Caco-2 (cell line): ENCODE measurements around the gene LTBP1. TPM values are rescaled to one million over a fixed set of nuclear protein-coding genes. Genes with fewer than 3 reads are reported as not detected.

Experiments used
- BruUV-seq: library from RNA; stranded (reverse); fragments of 400-500 nt; replicated peaks from 2 replicates; lab custom pipeline; 2021; lab: Mats Ljungman, UMichigan
- CTCF ChIA-PET: fragments of 300-600 bp; sonication (Branson Sonifier 250); formaldehyde crosslinking; loops from one replicate; lab custom pipeline; 2022; ENCODE audit warnings: antibody characterized with exemption; lab: Charles Lee
- POLR2A ChIA-PET: fragments of 300-600 bp; sonication (Branson Sonifier 250); formaldehyde crosslinking; loops from one replicate; lab custom pipeline; 2022; ENCODE audit warnings: antibody characterized with exemption; lab: Charles Lee
- DNase-seq, 2 experiments: peaks; one replicate each; pipeline versions ENCODE4 v3.0.0 to v3.0.0-alpha.2; 2020 to 2022
- H3K27me3 ChIP-seq: replicated peaks from 2 replicates; pipeline ENCODE4 v1.6.0; 2011; ENCODE audit warnings: low read length; ENCODE audit not compliant: control insufficient read depth, insufficient read depth
- H3K36me3 ChIP-seq: 2 replicates; pipeline ENCODE4 v1.5.1; 2011; ENCODE audit warnings: low read length; ENCODE audit not compliant: control insufficient read depth, insufficient read depth
- H3K4me1 ChIP-seq: fragments of 250-450 bp; sonication (Bioruptor Pico); 2 replicates; pipeline ENCODE4 v1.5.1; 2020; ENCODE audit warnings: mild to moderate bottlenecking
- H3K4me3 ChIP-seq: 2 replicates; pipeline ENCODE4 v1.5.1; 2011; ENCODE audit warnings: low read depth, mild to moderate bottlenecking, control low read depth, low read length
- H3K9me3 ChIP-seq: fragments of 250-450 bp; sonication (Bioruptor Pico); 2 replicates; pipeline ENCODE4 v1.5.1; 2020; ENCODE audit warnings: mild to moderate bottlenecking, moderate library complexity
- H3K27ac Mint-ChIP-seq: one replicate; pipeline ENCODE4 v1.8.0; 2022; ENCODE audit warnings: mixed read lengths; ENCODE audit not compliant: unreplicated experiment
- H3K27me3 Mint-ChIP-seq: one replicate; pipeline ENCODE4 v1.8.0; 2022; ENCODE audit warnings: mixed read lengths; ENCODE audit not compliant: insufficient read depth, unreplicated experiment
- H3K36me3 Mint-ChIP-seq: one replicate; pipeline ENCODE4 v1.8.0; 2022; ENCODE audit warnings: mild to moderate bottlenecking, mixed read lengths; ENCODE audit not compliant: insufficient read depth, unreplicated experiment
- H3K4me1 Mint-ChIP-seq: one replicate; pipeline ENCODE4 v1.8.0; 2022; ENCODE audit warnings: low read depth, mixed read lengths; ENCODE audit not compliant: unreplicated experiment
- H3K4me3 Mint-ChIP-seq: one replicate; pipeline ENCODE4 v1.8.0; 2022; ENCODE audit warnings: mild to moderate bottlenecking, moderate library complexity, mixed read lengths; ENCODE audit not compliant: unreplicated experiment
- H3K9me3 Mint-ChIP-seq: one replicate; pipeline ENCODE4 v1.8.0; 2022; ENCODE audit warnings: mixed read lengths; ENCODE audit not compliant: unreplicated experiment
- intact Hi-C: fragments of 100-400 bp; cut with micrococcal nuclease; formaldehyde crosslinking; loops from one replicate; pipeline ENCODE4 v1.10.0; 2022; ENCODE audit not compliant: unreplicated experiment
- total RNA-seq: library from RNA; stranded (reverse); gene quantifications from 2 replicates; pipeline ENCODE4 v1.2.3, GENCODE V29; 2022
- TF ChIP-seq, protein P1 (sequence below), 2 experiments: fragments of 200-600 bp in 1 of 2; IDR thresholded peaks; 1 replicate in 1 of 2; 2 replicates in 1 of 2; pipeline versions ENCODE4 v1.5.1 to v1.8.0; 2011 to 2022; ENCODE audit warnings: antibody characterized with exemption in 1 of 2, control low read depth in 1 of 2, inconsistent platforms in 1 of 2, low read depth in 1 of 2, low read length in 1 of 2, mild to moderate bottlenecking in 1 of 2, moderate library complexity in 1 of 2; ENCODE audit not compliant: insufficient read depth in 1 of 2, severe bottlenecking in 1 of 2, unreplicated experiment in 1 of 2

The LTBP1 gene
- total RNA-seq, 1 experiment from 2014 or later: 64.2 TPM

DNA sequence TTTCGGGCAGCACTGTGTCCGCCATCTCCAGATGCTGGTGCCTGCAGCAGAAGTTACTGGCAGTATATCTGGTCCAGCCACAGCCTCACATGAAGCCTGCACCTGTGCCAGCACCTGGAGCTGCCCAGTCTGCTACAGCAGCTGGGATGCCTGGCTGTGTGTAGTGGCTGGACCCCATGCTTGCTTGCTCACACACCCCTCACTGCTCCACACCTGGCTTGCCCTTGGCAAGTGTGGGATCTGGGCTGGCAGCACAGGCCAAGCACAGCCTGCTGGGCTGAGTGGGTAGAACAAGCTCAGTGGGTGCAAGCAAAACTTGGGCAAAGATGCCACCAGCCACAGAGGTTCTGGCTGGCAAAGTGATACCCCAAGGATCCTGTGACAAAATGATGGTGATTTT lies 320.3 kb downstream of the LTBP1 start:
- ChIA-PET POLR2A (no interaction called here), CTCF (no interaction called here)
- Mint-ChIP-seq H3K4me3 (no peak overlapping the region), H3K9me3 (no peaks in the 10 kb centered on the region), H3K27ac (no peak overlapping the region), H3K27me3 (no peaks in the 10 kb centered on the region), H3K36me3 (peaks cover 8% of the 10 kb centered on the region), H3K4me1 (no peaks in the 10 kb centered on the region)
- no peak for DNase-seq
- Histone ChIP-seq H3K36me3 (peaks cover 1% of the 10 kb centered on the region; the same call in 1 of the 2 replicates), H3K9me3 (0 out of 2 replicates have a peak, but pooled peaks cover 9% of the 10 kb centered on the region), H3K4me1 (no peaks in the 10 kb centered on the region), H3K27me3 (no peaks in the 10 kb centered on the region), H3K4me3 (no peak overlapping the region)
- TF ChIP-seq, protein P1, sequence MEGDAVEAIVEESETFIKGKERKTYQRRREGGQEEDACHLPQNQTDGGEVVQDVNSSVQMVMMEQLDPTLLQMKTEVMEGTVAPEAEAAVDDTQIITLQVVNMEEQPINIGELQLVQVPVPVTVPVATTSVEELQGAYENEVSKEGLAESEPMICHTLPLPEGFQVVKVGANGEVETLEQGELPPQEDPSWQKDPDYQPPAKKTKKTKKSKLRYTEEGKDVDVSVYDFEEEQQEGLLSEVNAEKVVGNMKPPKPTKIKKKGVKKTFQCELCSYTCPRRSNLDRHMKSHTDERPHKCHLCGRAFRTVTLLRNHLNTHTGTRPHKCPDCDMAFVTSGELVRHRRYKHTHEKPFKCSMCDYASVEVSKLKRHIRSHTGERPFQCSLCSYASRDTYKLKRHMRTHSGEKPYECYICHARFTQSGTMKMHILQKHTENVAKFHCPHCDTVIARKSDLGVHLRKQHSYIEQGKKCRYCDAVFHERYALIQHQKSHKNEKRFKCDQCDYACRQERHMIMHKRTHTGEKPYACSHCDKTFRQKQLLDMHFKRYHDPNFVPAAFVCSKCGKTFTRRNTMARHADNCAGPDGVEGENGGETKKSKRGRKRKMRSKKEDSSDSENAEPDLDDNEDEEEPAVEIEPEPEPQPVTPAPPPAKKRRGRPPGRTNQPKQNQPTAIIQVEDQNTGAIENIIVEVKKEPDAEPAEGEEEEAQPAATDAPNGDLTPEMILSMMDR (IDR thresholded peaks at IDR 0.05; ENCODE audit: insufficient read depth in 1 of 2, low read depth in 1 of 2, low read length in 1 of 2, severe bottlenecking in 1 of 2, unreplicated experiment in 1 of 2): no peak
- no TSS peak for BruUV-seq
- intact Hi-C loops: no loop called here

GRCh38 chr2:33267756-33268155 lies 321.0 kb downstream of the LTBP1 start:
- no peaks in the 10 kb centered on the region for H3K9me3 Mint-ChIP-seq

GRCh38 chr2:33268246-33268831 lies 321.6 kb downstream of the LTBP1 start:
- H3K4me1 Mint-ChIP-seq: peaks cover 6% of the 10 kb centered on the region
- no TSS peak for BruUV-seq
- intact Hi-C loops: no loop called here

More at GRCh38 chr2:33267756-33268155, 321.0 kb downstream of the LTBP1 start:
- H3K9me3 ChIP-seq: 0 out of 2 replicates have a peak, but pooled peaks cover 9% of the 10 kb centered on the region
- POLR2A ChIA-PET: no interaction called here
- H3K4me3 ChIP-seq: no peak overlapping the region
- no peaks in the 10 kb centered on the region for H3K27me3 ChIP-seq
- intact Hi-C loops: no loop called here
- Mint-ChIP-seq H3K27me3 (no peaks in the 10 kb centered on the region), H3K27ac (no peak overlapping the region), H3K4me1 (peaks cover 2% of the 10 kb centered on the region), H3K36me3 (peaks cover 8% of the 10 kb centered on the region), H3K4me3 (no peak overlapping the region)
- no peaks in the 10 kb centered on the region for H3K4me1 ChIP-seq
- no peak for DNase-seq
- TF ChIP-seq, protein P1 (IDR thresholded peaks at IDR 0.05; ENCODE audit: insufficient read depth in 1 of 2, low read depth in 1 of 2, low read length in 1 of 2, severe bottlenecking in 1 of 2, unreplicated experiment in 1 of 2): no peak
- CTCF ChIA-PET: no interaction called here
- BruUV-seq: no TSS peak
- peaks cover 1% of the 10 kb centered on the region; the same call in 1 of the 2 replicates for H3K36me3 ChIP-seq

More at GRCh38 chr2:33268246-33268831, 321.6 kb downstream of the LTBP1 start:
- H3K36me3 ChIP-seq: peaks cover 1% of the 10 kb centered on the region; the same call in 1 of the 2 replicates
- H3K4me3 Mint-ChIP-seq: no peak overlapping the region
- CTCF ChIA-PET: interaction anchor here (0.6 kb wide), 1 partner anchor 240 kb away, joined by 3 read pairs; no protein-coding TSS in a partner anchor
- no peak overlapping the region for H3K27ac Mint-ChIP-seq
- POLR2A ChIA-PET: no interaction called here
- H3K27me3 Mint-ChIP-seq: no peaks in the 10 kb centered on the region
- DNase-seq: no peak
- no peaks in the 10 kb centered on the region for H3K9me3 Mint-ChIP-seq
- H3K27me3 ChIP-seq: no peaks in the 10 kb centered on the region
- peaks cover 8% of the 10 kb centered on the region for H3K36me3 Mint-ChIP-seq
- no peaks in the 10 kb centered on the region for H3K4me1 ChIP-seq
- no peak overlapping the region for H3K4me3 ChIP-seq
- H3K9me3 ChIP-seq: 0 out of 2 replicates have a peak, but pooled peaks cover 9% of the 10 kb centered on the region
- TF ChIP-seq, protein P1 (IDR thresholded peaks at IDR 0.05; ENCODE audit: insufficient read depth in 1 of 2, low read depth in 1 of 2, low read length in 1 of 2, severe bottlenecking in 1 of 2, unreplicated experiment in 1 of 2): no peak
